ENCODE results near the gene PLEKHH2. TPM values are rescaled to one million over a fixed set of nuclear protein-coding genes. Genes with fewer than 3 reads are reported as not detected.

PLEKHH2 gene
- total and polyA plus RNA-seq, 2 of the 13 experiments (the other 11 are each of a cell fraction or from before 2014, with no cell fraction given): 1.1 to 3.0 TPM

GRCh38 chr2:43685357-43685756, 48.3 kb downstream of the PLEKHH2 start:
- no TSS peak for BruUV-seq (replicated peaks)
- Histone ChIP-seq H3K9ac (ENCODE audit: insufficient read depth, low read depth, low read length) (no peak overlapping the region), H3K36me3 (replicated peaks in 1 of 2; ENCODE audit: control insufficient read depth in 1 of 2, insufficient read depth in 2 of 2, low read length in 2 of 2) (no peaks in the 10 kb centered on the region), H3K4me1 (ENCODE audit: insufficient read depth, low read length) (no peaks in the 10 kb centered on the region), H3K27ac (ENCODE audit: extremely low read length, insufficient read depth, low read length) (no peak overlapping the region), H3K79me2 (ENCODE audit: insufficient read depth, low read length) (no peaks in the 10 kb centered on the region), H3K4me2 (ENCODE audit: low read depth, low read length) (no peak overlapping the region), H2AFZ (ENCODE audit: low read length) (no peak overlapping the region), H3K9me3 (ENCODE audit: low read length) (no peaks in the 10 kb centered on the region), H3K4me3 (replicated peaks in 1 of 3; ENCODE audit: insufficient read depth in 1 of 3, low read depth in 2 of 3, low read length in 3 of 3) (no peak overlapping the region), H3K27me3 (ENCODE audit: control insufficient read depth in 1 of 2, insufficient read depth in 2 of 2, low read length in 2 of 2) (no peaks in the 10 kb centered on the region), H4K20me1 (ENCODE audit: insufficient read depth, low read length) (no peaks in the 10 kb centered on the region)
- FAIRE-seq (no peak), ATAC-seq (no peak), DNase-seq (ENCODE audit: low spot score) (no peak)
- TF ChIP-seq DNMT1 (CRISPR knock-in tag; IDR thresholded peaks at IDR 0.05): no peak
- POLR2A ChIA-PET: no interaction called here
- intact Hi-C loops (cut with micrococcal nuclease; ENCODE audit: unreplicated experiment) (no loop called here), in situ Hi-C loops (cut with HindIII; ENCODE audit: extremely low pct_ligation_motif_present, low pct_unique_long_range_greater_than_20kb) (no loop called here)
- CTCF ChIA-PET (ENCODE audit: low intra/inter-chr PET ratio, low total read pairs): no interaction called here
- WGBS (ENCODE audit: low lambda C conversion rate): 54% methylated on average over 5 of the region's 5 CpGs

- Histone ChIP-seq H3K4me2 (ENCODE audit: low read depth, low read length) (no peak overlapping the region), H3K27me3 (ENCODE audit: control insufficient read depth in 1 of 2, insufficient read depth in 2 of 2, low read length in 2 of 2) (no peaks in the 10 kb centered on the region), H3K4me1 (ENCODE audit: insufficient read depth, low read length) (no peaks in the 10 kb centered on the region), H3K4me3 (replicated peaks in 1 of 3; ENCODE audit: insufficient read depth in 1 of 3, low read depth in 2 of 3, low read length in 3 of 3) (no peak overlapping the region), H3K9ac (ENCODE audit: insufficient read depth, low read depth, low read length) (no peak overlapping the region), H3K9me3 (ENCODE audit: low read length) (no peaks in the 10 kb centered on the region), H4K20me1 (ENCODE audit: insufficient read depth, low read length) (no peaks in the 10 kb centered on the region), H2AFZ (ENCODE audit: low read length) (no peak overlapping the region), H3K36me3 (replicated peaks in 1 of 2; ENCODE audit: control insufficient read depth in 1 of 2, insufficient read depth in 2 of 2, low read length in 2 of 2) (no peaks in the 10 kb centered on the region), H3K27ac (ENCODE audit: extremely low read length, insufficient read depth, low read length) (no peak overlapping the region), H3K79me2 (ENCODE audit: insufficient read depth, low read length) (no peaks in the 10 kb centered on the region)
- 36% methylated on average over 2 of the region's 2 CpGs for WGBS (ENCODE audit: low lambda C conversion rate)
- CTCF ChIA-PET (ENCODE audit: low intra/inter-chr PET ratio, low total read pairs): no interaction called here
- ATAC-seq (no peak), FAIRE-seq (no peak), DNase-seq (ENCODE audit: low spot score) (no peak)
- in situ Hi-C loops (cut with HindIII; ENCODE audit: extremely low pct_ligation_motif_present, low pct_unique_long_range_greater_than_20kb) (no loop called here), intact Hi-C loops (cut with micrococcal nuclease; ENCODE audit: unreplicated experiment) (no loop called here)
- no TSS peak for BruUV-seq (replicated peaks)
- POLR2A ChIA-PET: no interaction called here
- no peak for TF ChIP-seq ATAD3A (CRISPR knock-in tag; IDR thresholded peaks at IDR 0.05)
- TF ChIP-seq ATF7 (IDR thresholded peaks at IDR 0.05): peak; percentile 82
- TF ChIP-seq ATF7 (CRISPR knock-in tag; IDR thresholded peaks at IDR 0.05): no peak
These were observed 52.9 kb downstream of the PLEKHH2 start for GRCh38 chr2:43689999-43690398.
